Astrocyte of the spinal cord (primary cell): Measurements from ENCODE around the gene ZNF592.
"Not testable (repeated sequence)": the region's sequence is repeated elsewhere in the genome, so short reads cannot be mapped to it uniquely, and the experiment has no call there.

ENCODE experiments used
- DNase-seq: peaks from one replicate; pipeline ENCODE4 v3.0.0; 2011; ENCODE audit warnings: low read depth, low spot score
- H3K4me3 ChIP-seq: 2 replicates; pipeline ENCODE4 v1.5.1; 2011; ENCODE audit warnings: low read depth, mild to moderate bottlenecking, low read length, moderate library complexity
- CTCF ChIP-seq: IDR thresholded peaks from 2 replicates; pipeline ENCODE4 v1.5.1; 2012; ENCODE audit warnings: low read depth, mild to moderate bottlenecking, low read length, inconsistent platforms
- in situ Hi-C: cut with HindIII; loops from 2 replicates; pipeline ENCODE4 v1.10.0; 2017; ENCODE audit warnings: low sequenced_read_pairs

ZNF592 gene

DNA sequence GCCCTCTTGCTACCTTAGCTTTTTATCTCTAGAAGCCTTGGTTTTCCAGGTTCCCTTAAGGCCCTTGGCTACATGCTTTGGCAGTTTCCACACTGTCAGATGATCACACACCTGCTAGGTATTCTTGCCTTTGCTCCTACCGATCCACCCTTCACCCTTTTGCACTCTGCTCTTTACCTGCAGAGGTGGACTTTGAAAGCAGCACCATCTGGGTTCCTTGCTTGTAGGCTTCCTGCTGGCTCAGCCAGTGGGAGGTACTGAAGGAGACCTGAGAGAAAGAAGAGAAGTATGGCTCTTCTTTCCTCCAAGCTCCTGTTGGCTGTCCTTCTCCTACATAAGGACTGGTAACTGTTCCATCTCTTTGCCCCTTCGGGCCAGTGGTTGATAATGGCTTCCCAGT, 7.3 kb upstream of the ZNF592 start:
- no peak for TF ChIP-seq CTCF
- in situ Hi-C loops, result no loop called here
- H3K4me3 ChIP-seq, result no peak overlapping the region
- DNase-seq, result no peak

- no peak for TF ChIP-seq CTCF
- in situ Hi-C loops, result no loop called here
- peak; percentile 66 for DNase-seq
- H3K4me3 ChIP-seq, result peak overlapping the region; percentile 87
Measured at GRCh38 chr15:84747416-84748273, 747 bp upstream of the ZNF592 start.

DNA sequence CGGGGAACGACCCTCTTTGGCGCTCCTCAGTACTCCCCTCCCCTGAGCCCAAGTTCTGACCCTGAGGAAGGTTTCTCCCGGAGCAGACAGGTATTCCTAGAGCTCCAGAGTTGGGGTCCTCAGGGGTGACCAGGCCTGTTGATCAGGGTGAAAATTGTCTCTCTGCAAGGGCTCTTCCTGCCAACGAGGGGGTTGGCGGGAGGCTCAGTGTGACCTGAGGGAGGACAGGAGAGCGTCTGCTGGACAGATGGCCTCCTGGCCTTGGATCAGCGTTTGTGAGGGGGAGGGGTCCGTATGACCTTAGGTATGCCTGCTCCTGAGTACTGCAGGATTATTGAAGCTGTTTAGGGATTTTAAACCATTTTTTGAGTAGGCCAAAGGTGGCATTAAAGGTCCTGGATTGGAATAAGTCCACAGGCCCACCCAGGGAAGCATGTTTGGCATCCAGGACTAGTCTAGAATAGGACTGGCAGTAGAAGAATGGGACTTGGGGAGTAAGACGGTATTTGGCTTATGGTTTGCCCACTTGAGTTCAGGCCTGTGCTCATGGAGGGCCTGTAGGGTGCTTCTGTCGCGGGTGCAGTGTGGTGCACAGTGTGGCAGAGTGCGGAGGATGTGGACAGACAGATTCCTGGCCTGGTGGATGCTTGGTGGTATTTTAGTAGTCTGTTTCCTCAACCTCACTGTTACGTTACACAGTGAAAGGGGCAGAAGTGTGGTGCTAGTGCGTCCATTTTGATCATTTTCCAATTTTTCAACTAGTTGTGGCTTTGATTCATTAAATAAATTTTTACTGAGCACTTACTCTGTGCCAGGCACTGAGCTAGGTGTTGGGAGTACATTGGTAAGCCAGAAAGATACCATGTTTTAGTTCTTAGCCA, 959 bp downstream of the ZNF592 start:
- no peak for TF ChIP-seq CTCF
- in situ Hi-C loops, result no loop called here
- DNase-seq, result no peak
- H3K4me3 ChIP-seq, result peak overlapping the region; percentile 87

DNA sequence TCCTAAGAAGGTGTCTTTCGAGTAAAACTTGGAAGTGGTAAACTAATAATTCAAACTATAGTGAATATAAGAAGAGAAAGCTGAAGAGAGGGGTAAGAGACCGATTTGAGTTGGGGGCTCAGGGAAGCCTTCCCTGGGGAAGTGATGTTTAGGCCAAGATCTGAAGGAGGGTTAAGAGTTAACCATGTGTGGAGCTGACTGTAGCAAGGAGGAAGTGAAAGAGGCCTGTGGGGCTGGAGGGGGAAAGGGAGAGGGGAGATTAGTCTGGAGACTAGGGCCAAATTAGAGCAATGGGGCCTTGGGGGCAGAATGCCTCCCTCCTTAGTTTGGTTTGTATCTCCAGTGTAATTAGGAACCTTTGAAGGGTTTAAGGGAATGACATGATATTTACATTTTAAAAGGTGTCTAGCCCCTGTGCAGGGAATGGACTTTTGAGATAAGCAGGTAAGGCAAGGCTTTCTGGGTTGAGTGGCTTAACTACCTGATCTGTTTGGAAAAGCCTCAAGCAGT, 2.2 kb downstream of the ZNF592 start:
- TF ChIP-seq CTCF, result no peak
- in situ Hi-C loops, result no loop called here
- no peak for DNase-seq
- H3K4me3 ChIP-seq, result no peak overlapping the region

GRCh38 chr15:84751721-84752120, 3.3 kb downstream of the ZNF592 start:
- DNase-seq, in situ Hi-C loops, H3K4me3 ChIP-seq: not testable (repeated sequence)

- no peak for DNase-seq
- no peak overlapping the region for H3K4me3 ChIP-seq
- TF ChIP-seq CTCF, result no peak
- in situ Hi-C loops, result no loop called here
Measured at GRCh38 chr15:84752195-84752594, 3.8 kb downstream of the ZNF592 start.
